CD4-positive, alpha-beta memory T cell (primary cell): Measurements from ENCODE around the gene TULP1. TPM values are rescaled to one million over a fixed set of nuclear protein-coding genes. Genes with fewer than 3 reads are reported as not detected.
A peak's percentile ranks its signal among the peaks of the same experiment; 100 is the strongest.

Experiments
- CTCF ChIA-PET: fragments of 350-600 bp; sonication (Branson Sonifier 250); formaldehyde crosslinking; loops from one replicate; lab custom pipeline; 2021; ENCODE audit warnings: inconsistent platforms; ENCODE audit not compliant: partially characterized antibody; lab: Charles Lee
- POLR2A ChIA-PET: fragments of 350-600 bp; sonication (Branson Sonifier 250); formaldehyde crosslinking; loops from one replicate; lab custom pipeline; 2021; ENCODE audit not compliant: partially characterized antibody; lab: Charles Lee
- DNase-seq, 5 donors: peaks; one replicate each; pipeline versions ENCODE4 v3.0.0 to v3.0.0-alpha.2; 2020 to 2022; ENCODE audit warnings: mixed read lengths in 1 of 5
- H3K27ac ChIP-seq: one replicate; pipeline ENCODE4 v1.7.0; 2013; ENCODE audit warnings: low read depth, low read length
- H3K27me3 ChIP-seq: 2 replicates; pipeline ENCODE4 v1.7.0; 2013; ENCODE audit warnings: mild to moderate bottlenecking, low read length, moderate library complexity; ENCODE audit not compliant: insufficient read depth
- H3K36me3 ChIP-seq: 2 replicates; pipeline ENCODE4 v1.7.0; 2013; ENCODE audit warnings: mild to moderate bottlenecking, low read length, moderate library complexity; ENCODE audit not compliant: insufficient read depth
- H3K4me1 ChIP-seq: 2 replicates; pipeline ENCODE4 v1.7.0; 2013; ENCODE audit warnings: mild to moderate bottlenecking, low read length, moderate library complexity; ENCODE audit not compliant: insufficient read depth
- H3K4me3 ChIP-seq, 2 donors: one replicate each; pipeline ENCODE4 v1.7.0; 2013; ENCODE audit warnings: low read length in 2 of 2, mild to moderate bottlenecking in 1 of 2
- H3K9me3 ChIP-seq, 2 donors: one replicate each; pipeline ENCODE4 v1.7.0; 2013; ENCODE audit warnings: low read length in 2 of 2, control low read depth in 1 of 2; ENCODE audit not compliant: control insufficient read depth in 1 of 2
- H3K27ac Mint-ChIP-seq, 7 donors: one replicate each; pipeline ENCODE4 v1.8.0; 2020 to 2021; ENCODE audit warnings: mixed read lengths in 7 of 7, mild to moderate bottlenecking in 6 of 7, inconsistent platforms in 3 of 7, moderate library complexity in 3 of 7
- H3K27me3 Mint-ChIP-seq, 2 donors: one replicate each; pipeline ENCODE4 v1.8.0; 2020 to 2021; ENCODE audit warnings: mixed read lengths in 2 of 2
- H3K36me3 Mint-ChIP-seq, 2 donors: one replicate each; pipeline ENCODE4 v1.8.0; 2020 to 2021; ENCODE audit warnings: mixed read lengths in 2 of 2, inconsistent platforms in 1 of 2, mild to moderate bottlenecking in 1 of 2
- H3K4me1 Mint-ChIP-seq, 4 donors: one replicate each; pipeline ENCODE4 v1.8.0; 2020 to 2021; ENCODE audit warnings: mixed read lengths in 4 of 4, mild to moderate bottlenecking in 1 of 4
- H3K4me3 Mint-ChIP-seq, 8 donors: one replicate each; pipeline ENCODE4 v1.8.0; 2020 to 2021; ENCODE audit warnings: mixed read lengths in 8 of 8, mild to moderate bottlenecking in 7 of 8, moderate library complexity in 6 of 8, inconsistent platforms in 3 of 8
- H3K9me3 Mint-ChIP-seq, 8 donors: one replicate each; pipeline ENCODE4 v1.8.0; 2020 to 2021; ENCODE audit warnings: mixed read lengths in 8 of 8, mild to moderate bottlenecking in 5 of 8, inconsistent platforms in 3 of 8, moderate library complexity in 1 of 8
- intact Hi-C: fragments of 100-400 bp; cut with micrococcal nuclease; formaldehyde crosslinking; loops from one replicate; pipeline ENCODE4 v1.15.1; 2023
- polyA plus RNA-seq, 2 donors: library from polyadenylated mRNA; unstranded; fragments of 300-500 nt; fragmentation: Illumina TruSeq; gene quantifications; one replicate each; pipeline ENCODE4 v1.2.3, GENCODE V29; 2021
- total RNA-seq, 2 experiments: library from RNA; stranded (reverse); gene quantifications; one replicate each; pipeline ENCODE4 v1.2.3, GENCODE V29; 2021

Gene TULP1
- total RNA-seq: not detected
- not detected for polyA plus RNA-seq

DNA sequence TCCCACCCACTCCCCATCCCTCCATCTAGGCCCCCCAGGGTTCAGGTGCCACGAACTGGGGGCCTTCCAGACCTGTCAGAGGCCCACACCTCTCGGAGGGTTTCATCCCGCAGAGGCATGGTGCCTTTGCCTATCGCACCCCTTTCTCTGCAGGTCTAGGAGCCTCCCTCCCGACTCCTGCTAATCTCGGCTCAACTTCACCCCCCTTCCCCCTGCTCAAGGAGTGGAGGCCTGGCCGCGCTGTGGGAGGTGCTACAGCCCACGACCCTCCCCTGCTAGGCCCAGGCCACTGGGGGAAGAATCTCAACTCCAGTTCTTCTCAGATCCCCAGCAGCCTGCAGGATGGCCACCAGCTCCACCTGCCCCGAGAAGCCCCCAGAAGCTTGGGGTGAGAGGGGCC is at the start of gene TULP1:
TSS of gene TULP1 (minus strand) at position 157 of the 400 bp plus-strand sequence. CDS start at position 119, 38 bp downstream.
- Mint-ChIP-seq H3K4me1 (peaks cover 0 to 4% (median 0%) of the 10 kb centered on the region in 4 donors), H3K27ac (no peak within 1 kb of the TSS), H3K9me3 (no peaks in the 10 kb centered on the region), H3K27me3 (peaks cover 3 to 4% of the 10 kb centered on the region in 2 donors), H3K36me3 (no peaks in the 10 kb centered on the region), H3K4me3 (peak within 1 kb of the TSS in 1 of 8 donors; percentile 34)
- no peak within 1 kb of the TSS for H3K27ac ChIP-seq
- no peaks in the 10 kb centered on the region for H3K36me3 ChIP-seq
- intact Hi-C loops: no loop called here
- CTCF ChIA-PET: no interaction called here
- no peak for DNase-seq
- H3K9me3 ChIP-seq: no peaks in the 10 kb centered on the region
- no peaks in the 10 kb centered on the region for H3K4me1 ChIP-seq
- no peak within 1 kb of the TSS for H3K4me3 ChIP-seq
- H3K27me3 ChIP-seq: peaks cover 6% of the 10 kb centered on the region
- POLR2A ChIA-PET: no interaction called here

DNA sequence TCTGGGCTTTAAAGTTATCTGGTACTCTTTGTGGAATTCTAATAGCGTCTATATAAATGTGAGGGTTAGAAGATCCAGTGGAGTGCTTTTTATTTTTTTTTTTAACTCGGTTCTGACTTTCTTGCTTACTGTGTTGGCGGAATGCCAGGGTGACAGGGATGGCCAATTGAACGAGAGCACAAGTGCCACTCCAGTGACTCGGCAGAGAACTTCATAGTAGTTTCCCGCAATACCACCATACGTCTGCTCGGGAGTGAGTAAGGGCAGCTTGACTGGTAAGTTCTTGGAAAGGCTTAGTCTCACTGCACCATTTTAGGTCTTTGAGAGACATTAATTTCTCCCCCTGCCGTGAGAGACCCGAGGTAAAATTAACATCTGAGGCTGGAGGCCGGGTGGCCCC is 49.4 kb upstream of the TULP1 start:
- ChIA-PET CTCF (interaction anchor here (0.6 to 2.1 kb wide), 4 partner anchors 10 to 175 kb away, joined by 3 to 8 read pairs (median 6); partner anchors contain the start of gene ARMC12), POLR2A (no interaction called here)
- no peak overlapping the region for H3K27ac Mint-ChIP-seq

DNA sequence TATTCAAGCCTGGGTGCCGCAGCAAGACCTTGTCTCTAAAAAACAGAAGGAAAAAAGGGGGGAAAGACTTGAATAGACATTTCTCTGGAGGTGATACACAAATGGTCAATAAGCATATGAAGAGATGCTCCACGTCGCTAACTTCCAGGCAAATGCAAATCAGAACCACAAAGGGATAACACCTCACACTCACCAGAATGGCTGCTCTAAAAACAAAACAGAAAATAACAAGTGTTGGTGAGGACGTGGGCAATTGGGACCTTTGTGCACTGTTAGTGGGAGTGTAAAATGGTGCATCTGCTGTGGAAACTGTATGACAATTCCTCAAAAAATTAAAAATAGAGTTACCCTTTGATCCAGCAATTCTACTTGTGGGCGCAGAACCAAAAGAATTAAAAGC is 48.4 kb upstream of the TULP1 start:
- H3K4me3 Mint-ChIP-seq: no peak overlapping the region
- no peak for DNase-seq
- H3K36me3 Mint-ChIP-seq: no peaks in the 10 kb centered on the region
- intact Hi-C loops: no loop called here
- POLR2A ChIA-PET: no interaction called here
- Histone ChIP-seq H3K4me3 (no peak overlapping the region), H3K27me3 (no peaks in the 10 kb centered on the region), H3K9me3 (no peaks in the 10 kb centered on the region), H3K4me1 (no peaks in the 10 kb centered on the region), H3K27ac (no peak overlapping the region), H3K36me3 (no peaks in the 10 kb centered on the region)
- H3K9me3 Mint-ChIP-seq: peaks cover 0 to 7% (median 0%) of the 10 kb centered on the region in 8 donors
- CTCF ChIA-PET: interaction anchor here (0.5 to 2.0 kb wide), 5 partner anchors 9 to 220 kb away, joined by 3 to 8 read pairs (median 4); partner anchors contain the start of gene ARMC12
- no peaks in the 10 kb centered on the region for H3K4me1 Mint-ChIP-seq
- H3K27ac Mint-ChIP-seq: no peak overlapping the region
- peaks cover 3 to 4% of the 10 kb centered on the region in 2 donors for H3K27me3 Mint-ChIP-seq

More for the DNA sequence above, 49.4 kb upstream of the TULP1 start:
- H3K27ac ChIP-seq: no peak overlapping the region
- no peaks in the 10 kb centered on the region for H3K4me1 ChIP-seq
- intact Hi-C loops: no loop called here
- no peaks in the 10 kb centered on the region for H3K9me3 ChIP-seq
- Mint-ChIP-seq H3K27me3 (peaks cover 3 to 4% of the 10 kb centered on the region in 2 donors), H3K36me3 (no peaks in the 10 kb centered on the region), H3K9me3 (peaks cover 0 to 8% (median 0%) of the 10 kb centered on the region in 8 donors), H3K4me1 (peaks cover 0 to 8% (median 2%) of the 10 kb centered on the region in 4 donors), H3K4me3 (no peak overlapping the region)
- H3K27me3 ChIP-seq: no peaks in the 10 kb centered on the region
- H3K4me3 ChIP-seq: no peak overlapping the region
- no peak for DNase-seq
- H3K36me3 ChIP-seq: no peaks in the 10 kb centered on the region

DNA sequence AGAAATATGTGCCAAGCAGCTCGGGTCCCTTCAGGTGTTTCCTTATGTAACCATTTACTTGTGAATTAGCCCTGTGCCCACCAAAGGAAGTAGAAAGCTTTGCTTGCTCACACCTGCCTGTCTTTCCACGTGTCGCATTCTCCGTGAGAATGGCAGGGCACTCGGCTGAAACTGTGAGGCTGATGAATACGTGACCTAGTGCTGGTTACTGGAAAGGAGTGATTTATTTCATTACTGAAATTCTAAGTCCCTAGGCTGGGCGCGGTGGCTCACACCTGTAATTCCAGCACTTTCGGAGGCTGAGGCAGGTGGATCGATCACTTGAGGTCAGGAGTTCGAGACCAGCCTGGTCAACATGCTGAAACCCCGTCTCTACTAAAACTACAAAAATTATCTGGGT is 45.9 kb upstream of the TULP1 start:
- Mint-ChIP-seq H3K27ac (no peak overlapping the region), H3K4me1 (no peaks in the 10 kb centered on the region), H3K36me3 (no peaks in the 10 kb centered on the region), H3K27me3 (no peaks in the 10 kb centered on the region), H3K9me3 (peaks cover 0 to 7% (median 0%) of the 10 kb centered on the region in 8 donors), H3K4me3 (no peak overlapping the region)
- no peak overlapping the region for H3K4me3 ChIP-seq
- H3K27me3 ChIP-seq: no peaks in the 10 kb centered on the region
- no peak overlapping the region for H3K27ac ChIP-seq
- CTCF ChIA-PET: no interaction called here
- intact Hi-C loops: no loop called here
- POLR2A ChIA-PET: no interaction called here
- DNase-seq: no peak
- H3K4me1 ChIP-seq: no peaks in the 10 kb centered on the region
- H3K9me3 ChIP-seq: no peaks in the 10 kb centered on the region
- no peaks in the 10 kb centered on the region for H3K36me3 ChIP-seq

DNA sequence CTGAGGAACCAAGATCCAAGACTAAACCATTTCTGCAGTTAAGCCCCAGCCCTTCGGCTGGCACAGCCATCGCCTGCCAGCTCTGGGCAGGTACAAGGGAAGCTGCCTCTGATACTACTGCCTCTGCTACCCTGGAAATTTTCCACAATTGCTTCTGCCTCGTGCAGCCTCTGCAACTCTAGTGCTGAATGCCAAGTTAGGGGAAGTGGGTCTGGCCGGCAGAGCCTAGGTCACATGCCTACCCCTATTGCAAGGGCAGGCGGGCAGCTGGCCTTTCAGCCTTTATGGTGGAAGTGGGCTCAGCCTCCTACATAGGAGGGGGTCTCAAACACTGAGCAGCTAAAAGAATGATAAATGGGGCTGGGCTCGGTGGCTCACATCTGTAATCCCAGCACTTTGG is 44.5 kb upstream of the TULP1 start:
- ChIA-PET CTCF (interaction anchor here (0.6 kb wide), 1 partner anchor 53 kb away, joined by 3 read pairs; no protein-coding TSS in a partner anchor), POLR2A (no interaction called here)
- Histone ChIP-seq H3K4me1 (no peaks in the 10 kb centered on the region), H3K27ac (no peak overlapping the region), H3K27me3 (no peaks in the 10 kb centered on the region), H3K4me3 (no peak overlapping the region), H3K9me3 (no peaks in the 10 kb centered on the region), H3K36me3 (no peaks in the 10 kb centered on the region)
- peaks cover 0 to 4% (median 2%) of the 10 kb centered on the region in 4 donors for H3K4me1 Mint-ChIP-seq
- no peak for DNase-seq
- H3K36me3 Mint-ChIP-seq: no peaks in the 10 kb centered on the region
- no peak overlapping the region for H3K27ac Mint-ChIP-seq
- H3K9me3 Mint-ChIP-seq: peaks cover 0 to 3% (median 0%) of the 10 kb centered on the region in 8 donors
- no peaks in the 10 kb centered on the region for H3K27me3 Mint-ChIP-seq
- intact Hi-C loops: no loop called here
- no peak overlapping the region for H3K4me3 Mint-ChIP-seq

DNA sequence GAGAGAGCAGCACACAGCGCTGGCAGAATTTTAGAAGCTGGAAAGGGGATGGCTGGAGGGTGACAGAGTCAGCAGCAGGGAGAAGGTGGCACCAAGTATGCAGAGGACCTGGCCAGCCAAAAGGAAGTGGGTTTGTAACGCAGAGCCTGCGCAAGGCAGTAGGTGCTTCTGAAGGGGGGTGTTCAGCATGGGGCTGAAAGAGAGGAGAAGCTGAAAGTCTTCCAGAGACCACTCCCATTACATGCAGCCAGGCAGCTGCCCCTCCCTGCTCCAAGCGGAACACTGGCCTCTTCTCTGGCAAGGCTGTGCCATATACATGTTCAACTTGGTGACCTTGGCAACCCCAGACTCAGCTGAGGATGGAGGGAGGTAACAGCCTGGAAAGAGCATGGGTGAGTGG is 42.1 kb upstream of the TULP1 start:
- no peak for DNase-seq
- intact Hi-C loops: loop anchor here (5.0 kb wide), 1 partner anchor 213 kb away; the partner anchor contains the start of gene PPARD
- Mint-ChIP-seq H3K27ac (no peak overlapping the region), H3K4me1 (peaks cover 0 to 5% (median 3%) of the 10 kb centered on the region in 4 donors), H3K27me3 (peaks cover 2% of the 10 kb centered on the region in 2 donors), H3K9me3 (peaks cover 0 to 10% (median 8%) of the 10 kb centered on the region in 8 donors), H3K4me3 (no peak overlapping the region), H3K36me3 (peaks cover 0 to 7% of the 10 kb centered on the region in 2 donors)
- CTCF ChIA-PET: interaction anchor here (0.8 to 1.4 kb wide), 2 partner anchors 13 to 32 kb away, joined by 3 read pairs; no protein-coding TSS in a partner anchor
- Histone ChIP-seq H3K4me3 (no peak overlapping the region), H3K9me3 (no peaks in the 10 kb centered on the region), H3K4me1 (no peaks in the 10 kb centered on the region), H3K27me3 (no peaks in the 10 kb centered on the region), H3K27ac (no peak overlapping the region), H3K36me3 (no peaks in the 10 kb centered on the region)
- POLR2A ChIA-PET: no interaction called here

DNA sequence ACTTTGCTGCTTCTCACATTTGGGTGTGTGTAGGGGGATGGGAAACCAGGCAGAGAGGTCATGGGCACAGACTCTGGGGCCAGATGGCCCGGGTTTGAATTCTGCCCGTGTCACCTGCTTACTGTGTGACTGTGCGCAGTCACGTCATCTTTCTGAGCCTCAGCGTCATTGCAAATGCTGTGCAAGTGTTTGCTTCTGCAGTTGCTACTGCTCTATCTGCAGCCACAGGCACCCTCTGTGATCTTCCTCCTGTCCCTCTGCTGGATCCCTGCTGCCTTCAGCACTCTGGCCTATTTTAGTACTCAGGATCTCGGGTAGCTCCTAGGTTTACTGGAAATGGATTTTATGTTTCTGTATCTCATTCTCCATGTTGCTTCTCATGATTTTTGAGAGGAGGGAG is 40.6 kb upstream of the TULP1 start:
- H3K4me1 Mint-ChIP-seq: peaks cover 0 to 5% (median 3%) of the 10 kb centered on the region in 4 donors
- intact Hi-C loops: loop anchor here (5.0 kb wide), 1 partner anchor 211 kb away; the partner anchor contains the start of gene PPARD
- no peaks in the 10 kb centered on the region for H3K9me3 ChIP-seq
- H3K27ac ChIP-seq: no peak overlapping the region
- H3K27ac Mint-ChIP-seq: no peak overlapping the region
- H3K9me3 Mint-ChIP-seq: peaks cover 0 to 14% (median 8%) of the 10 kb centered on the region in 8 donors
- ChIA-PET POLR2A (interaction anchor here (2.3 kb wide), 1 partner anchor 31 kb away, joined by 14 read pairs; no protein-coding TSS in a partner anchor), CTCF (interaction anchor here (1.0 to 4.0 kb wide), 13 partner anchors 8 to 260 kb away, joined by 3 to 63 read pairs (median 7); partner anchors contain the start of gene DEF6)
- no peak for DNase-seq
- no peak overlapping the region for H3K4me3 ChIP-seq
- H3K4me1 ChIP-seq: no peaks in the 10 kb centered on the region
- H3K36me3 ChIP-seq: no peaks in the 10 kb centered on the region
- H3K4me3 Mint-ChIP-seq: no peak overlapping the region
- H3K27me3 ChIP-seq: no peaks in the 10 kb centered on the region
- peaks cover 2% of the 10 kb centered on the region in 2 donors for H3K27me3 Mint-ChIP-seq
- peaks cover 0 to 8% of the 10 kb centered on the region in 2 donors for H3K36me3 Mint-ChIP-seq
